Adrenal gland (tissue), 5 donors: ENCODE measurements around the gene NEU2.

Experiments used
- CTCF ChIP-seq, 6 experiments: fragments of 450-650 bp in 4 of 6; fragments of 200-600 bp in 2 of 6; sonication (generic) in 1 of 6; IDR thresholded peaks; 1 replicate in 5 of 6; 2 replicates in 1 of 6; pipeline versions ENCODE4 v1.5.1 to v1.8.0; 2016 to 2021; ENCODE audit warnings: antibody characterized with exemption in 6 of 6, mild to moderate bottlenecking in 2 of 6, moderate library complexity in 1 of 6
- POLR2A ChIP-seq, 2 donors: fragments of 450-650 bp; IDR thresholded peaks; one replicate each; pipeline ENCODE4 v1.6.1; 2017; ENCODE audit warnings: antibody characterized with exemption in 2 of 2, mild to moderate bottlenecking in 2 of 2, moderate library complexity in 1 of 2
- donor health status: DM: no; HTN: no; CAD: no.

GRCh38 chr2:232982926-232983668, 49.4 kb upstream of the NEU2 start:
- no peak for TF ChIP-seq CTCF (IDR thresholded peaks at IDR 0.05)
- no peak for TF ChIP-seq POLR2A (IDR thresholded peaks at IDR 0.05)
